ENCODE data around the gene PALLD. TPM values are rescaled to one million over a fixed set of nuclear protein-coding genes. Genes with fewer than 3 reads are reported as not detected.

The PALLD gene
- total RNA-seq, 1 experiment from 2014 or later, result 26.7 TPM

DNA sequence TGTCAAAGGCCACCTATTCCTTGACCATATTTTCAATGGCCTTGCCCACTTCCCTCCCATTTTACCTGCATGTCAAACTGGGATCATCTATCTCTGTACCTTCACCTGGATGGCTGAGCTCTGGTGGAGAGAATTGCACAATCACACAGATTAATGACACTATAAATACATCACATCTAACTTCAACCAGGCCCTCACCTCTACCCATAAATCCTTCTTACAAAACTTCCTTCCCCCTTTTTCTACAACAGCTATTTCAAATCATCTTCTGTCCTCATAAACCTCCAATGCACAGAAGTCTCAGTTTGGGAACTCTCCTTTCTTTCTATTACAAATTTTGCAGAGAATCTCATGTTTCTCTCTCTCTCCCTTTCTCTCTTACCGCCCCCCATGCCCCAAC, 9.2 kb downstream of the PALLD start:
- Histone ChIP-seq H3K9me2 (replicated peaks; ENCODE audit: low read length) (no peaks in the 10 kb centered on the region), H3K4me1 (ENCODE audit: insufficient read depth, low read length) (peaks cover 12% of the 10 kb centered on the region), H2AFZ (ENCODE audit: low read length) (no peak overlapping the region; the same call in 1 of the 2 replicates), H3K36me3 (ENCODE audit: low read depth, low read length) (no peaks in the 10 kb centered on the region), H3K4me2 (ENCODE audit: low read length) (no peak overlapping the region), H3K4me3 (ENCODE audit: low read length) (no peak overlapping the region), H3K79me2 (ENCODE audit: low read length) (no peaks in the 10 kb centered on the region), H3K27ac (ENCODE audit: low read length) (no peak overlapping the region), H3K9me3 (ENCODE audit: low read length) (no peaks in the 10 kb centered on the region), H3F3A (ENCODE audit: low read length, unreplicated experiment) (peaks cover 2% of the 10 kb centered on the region), H4K20me1 (ENCODE audit: low read length) (no peaks in the 10 kb centered on the region), H3K9ac (ENCODE audit: low read length) (no peak overlapping the region), H3K27me3 (ENCODE audit: low read length) (no peaks in the 10 kb centered on the region)
- POLR2A ChIA-PET (ENCODE audit: unreplicated experiment), result no interaction called here
- CTCF ChIA-PET, result no interaction called here
- no TSS peak for BruUV-seq (replicated peaks)
- no peak for TF ChIP-seq EZH2phosphoT487 (IDR thresholded peaks at IDR 0.05; ENCODE audit: borderline replicate concordance, low read length)
- TF ChIP-seq, protein P1, sequence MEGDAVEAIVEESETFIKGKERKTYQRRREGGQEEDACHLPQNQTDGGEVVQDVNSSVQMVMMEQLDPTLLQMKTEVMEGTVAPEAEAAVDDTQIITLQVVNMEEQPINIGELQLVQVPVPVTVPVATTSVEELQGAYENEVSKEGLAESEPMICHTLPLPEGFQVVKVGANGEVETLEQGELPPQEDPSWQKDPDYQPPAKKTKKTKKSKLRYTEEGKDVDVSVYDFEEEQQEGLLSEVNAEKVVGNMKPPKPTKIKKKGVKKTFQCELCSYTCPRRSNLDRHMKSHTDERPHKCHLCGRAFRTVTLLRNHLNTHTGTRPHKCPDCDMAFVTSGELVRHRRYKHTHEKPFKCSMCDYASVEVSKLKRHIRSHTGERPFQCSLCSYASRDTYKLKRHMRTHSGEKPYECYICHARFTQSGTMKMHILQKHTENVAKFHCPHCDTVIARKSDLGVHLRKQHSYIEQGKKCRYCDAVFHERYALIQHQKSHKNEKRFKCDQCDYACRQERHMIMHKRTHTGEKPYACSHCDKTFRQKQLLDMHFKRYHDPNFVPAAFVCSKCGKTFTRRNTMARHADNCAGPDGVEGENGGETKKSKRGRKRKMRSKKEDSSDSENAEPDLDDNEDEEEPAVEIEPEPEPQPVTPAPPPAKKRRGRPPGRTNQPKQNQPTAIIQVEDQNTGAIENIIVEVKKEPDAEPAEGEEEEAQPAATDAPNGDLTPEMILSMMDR (conservative IDR thresholded peaks at IDR 0.05; ENCODE audit: low read depth, low read length), result no peak
- TF ChIP-seq EZH2 (IDR thresholded peaks at IDR 0.05; ENCODE audit: low read length, unreplicated experiment), result no peak
- ATAC-seq (no peak), DNase-seq (no peak)
- intact Hi-C loops (cut with micrococcal nuclease), result no loop called here

DNA sequence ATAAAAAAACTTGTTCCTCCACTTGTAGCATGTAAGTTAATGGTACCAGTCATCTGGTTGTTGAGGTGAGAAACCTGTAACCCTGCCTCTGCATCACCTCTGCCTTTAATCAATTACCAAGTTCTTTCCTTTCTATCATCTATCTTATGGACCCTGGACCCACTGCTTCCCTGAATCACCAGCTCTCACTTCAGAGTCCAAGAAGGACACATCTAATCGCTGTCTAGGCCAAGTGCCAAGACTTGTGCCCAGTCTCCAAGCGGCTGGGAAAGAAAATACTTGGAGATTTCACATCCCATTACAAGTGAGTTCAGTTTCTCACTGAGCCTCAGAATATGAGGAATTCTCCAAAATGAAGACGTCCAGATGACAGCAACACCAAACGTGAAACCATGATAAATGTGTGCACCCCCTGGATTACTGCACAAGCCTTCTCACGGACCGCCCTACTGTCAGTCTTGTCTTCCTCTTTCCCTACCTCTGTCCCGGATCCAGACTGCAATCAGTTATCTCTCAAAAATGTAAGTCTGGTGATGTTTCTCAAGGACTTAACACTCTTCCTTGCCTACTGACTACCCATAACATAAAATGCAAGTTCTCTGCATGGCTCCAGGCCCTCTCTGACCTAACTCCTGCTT, 10.4 kb downstream of the PALLD start:
- DNase-seq (no peak), ATAC-seq (no peak)
- Histone ChIP-seq H3K4me1 (ENCODE audit: insufficient read depth, low read length) (peaks cover 4% of the 10 kb centered on the region; the same call in 1 of the 2 replicates), H3K27me3 (ENCODE audit: low read length) (no peaks in the 10 kb centered on the region), H3K9me2 (replicated peaks; ENCODE audit: low read length) (no peaks in the 10 kb centered on the region), H3K79me2 (ENCODE audit: low read length) (no peaks in the 10 kb centered on the region), H3K9ac (ENCODE audit: low read length) (no peak overlapping the region), H3F3A (ENCODE audit: low read length, unreplicated experiment) (no peaks in the 10 kb centered on the region), H2AFZ (ENCODE audit: low read length) (no peak overlapping the region), H3K4me2 (ENCODE audit: low read length) (no peak overlapping the region), H4K20me1 (ENCODE audit: low read length) (no peaks in the 10 kb centered on the region), H3K36me3 (ENCODE audit: low read depth, low read length) (no peaks in the 10 kb centered on the region), H3K9me3 (ENCODE audit: low read length) (no peaks in the 10 kb centered on the region), H3K27ac (ENCODE audit: low read length) (no peak overlapping the region), H3K4me3 (ENCODE audit: low read length) (no peak overlapping the region)
- BruUV-seq (replicated peaks), result no TSS peak
- ChIA-PET CTCF (no interaction called here), POLR2A (ENCODE audit: unreplicated experiment) (no interaction called here)
- intact Hi-C loops (cut with micrococcal nuclease), result no loop called here
- TF ChIP-seq EZH2 (IDR thresholded peaks at IDR 0.05; ENCODE audit: low read length, unreplicated experiment), result no peak
- TF ChIP-seq EZH2phosphoT487 (IDR thresholded peaks at IDR 0.05; ENCODE audit: borderline replicate concordance, low read length), result no peak
- TF ChIP-seq, protein P1 (conservative IDR thresholded peaks at IDR 0.05; ENCODE audit: low read depth, low read length), result no peak

DNA sequence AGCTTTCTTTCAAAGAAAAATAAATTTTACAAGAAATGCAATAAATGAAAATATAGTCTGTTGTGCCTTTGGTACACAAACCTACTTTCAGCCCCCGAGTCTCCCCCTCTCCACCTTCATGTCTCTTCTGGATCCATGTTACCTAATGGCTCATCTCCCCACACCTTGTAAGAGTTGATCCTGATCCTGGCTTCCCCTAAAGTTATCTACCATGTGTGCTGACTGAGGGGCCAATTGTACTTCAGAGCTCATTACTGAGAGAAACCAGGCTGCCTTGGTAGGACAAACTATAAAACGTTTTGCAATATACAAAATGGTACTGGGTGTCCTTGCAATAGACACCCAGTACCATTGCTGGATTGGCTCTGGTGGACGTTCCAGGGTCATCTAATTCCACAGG, 11.8 kb downstream of the PALLD start:
- no peak overlapping the region for H3K4me3 ChIP-seq (ENCODE audit: low read length)
- H3K27ac ChIP-seq (ENCODE audit: low read length), result no peak overlapping the region
- H3K79me2 ChIP-seq (ENCODE audit: low read length), result no peaks in the 10 kb centered on the region
- H3K27me3 ChIP-seq (ENCODE audit: low read length), result no peaks in the 10 kb centered on the region
- H3K9me3 ChIP-seq (ENCODE audit: low read length), result no peaks in the 10 kb centered on the region
- TF ChIP-seq EZH2phosphoT487 (IDR thresholded peaks at IDR 0.05; ENCODE audit: borderline replicate concordance, low read length), result no peak
- no peak for TF ChIP-seq EZH2 (IDR thresholded peaks at IDR 0.05; ENCODE audit: low read length, unreplicated experiment)
- TF ChIP-seq, protein P1 (conservative IDR thresholded peaks at IDR 0.05; ENCODE audit: low read depth, low read length), result no peak
- no TSS peak for BruUV-seq (replicated peaks)
- ATAC-seq (no peak), DNase-seq (no peak)
- no peak overlapping the region for H3K9ac ChIP-seq (ENCODE audit: low read length)
- POLR2A ChIA-PET (ENCODE audit: unreplicated experiment), result no interaction called here
- no peak overlapping the region for H2AFZ ChIP-seq (ENCODE audit: low read length)
- intact Hi-C loops (cut with micrococcal nuclease), result no loop called here
- H3K9me2 ChIP-seq (replicated peaks; ENCODE audit: low read length), result no peaks in the 10 kb centered on the region
- peaks cover 4% of the 10 kb centered on the region; the same call in 1 of the 2 replicates for H3K4me1 ChIP-seq (ENCODE audit: insufficient read depth, low read length)
- H3K36me3 ChIP-seq (ENCODE audit: low read depth, low read length), result no peaks in the 10 kb centered on the region
- no peaks in the 10 kb centered on the region for H4K20me1 ChIP-seq (ENCODE audit: low read length)
- no peaks in the 10 kb centered on the region for H3F3A ChIP-seq (ENCODE audit: low read length, unreplicated experiment)
- CTCF ChIA-PET, result interaction anchor here (0.9 kb wide), 1 partner anchor 12 kb away, joined by 4 read pairs; no protein-coding TSS in a partner anchor
- no peak overlapping the region for H3K4me2 ChIP-seq (ENCODE audit: low read length)
